ENCODE data around the gene WDR54.

The WDR54 gene

DNA sequence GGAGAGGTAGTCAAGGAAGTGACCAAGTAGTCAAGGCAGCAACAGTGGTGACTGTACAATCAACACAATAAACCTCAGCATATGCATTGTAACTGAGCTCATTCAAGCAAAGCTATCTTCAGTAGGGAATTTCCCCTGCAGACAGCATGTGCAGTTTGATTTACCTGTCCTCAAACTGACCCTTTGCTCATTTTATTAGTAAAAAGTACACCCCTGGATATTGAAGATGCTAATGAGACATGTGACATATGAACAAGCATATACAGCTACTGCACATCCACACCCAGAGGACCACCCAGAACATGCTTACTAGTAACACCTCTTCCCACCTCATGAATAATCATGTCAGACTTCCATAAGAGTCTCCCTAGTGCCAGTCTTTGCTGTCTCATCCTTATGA lies 15.5 kb upstream of the WDR54 start:
- Histone ChIP-seq H4K20me1 (ENCODE audit: control insufficient read depth, insufficient read depth, low read depth, low read length) (no peaks in the 10 kb centered on the region), H3K4me2 (ENCODE audit: low read length) (no peak overlapping the region), H3K4me1 (ENCODE audit: control insufficient read depth, low read length) (no peaks in the 10 kb centered on the region), H3K27ac (ENCODE audit: low read depth, low read length) (no peak overlapping the region), H3K27me3 (ENCODE audit: control insufficient read depth, low read length) (peaks cover 15% of the 10 kb centered on the region), H3K9me2 (replicated peaks; ENCODE audit: control insufficient read depth, low read length) (no peaks in the 10 kb centered on the region), H3K79me2 (ENCODE audit: control insufficient read depth, low read length) (no peaks in the 10 kb centered on the region), H3K9me3 (ENCODE audit: control insufficient read depth, insufficient read depth, low read length) (no peaks in the 10 kb centered on the region), H3K36me3 (ENCODE audit: control insufficient read depth, low read length) (no peaks in the 10 kb centered on the region), H3K4me3 (ENCODE audit: low read length) (no peak overlapping the region), H3F3A (ENCODE audit: control insufficient read depth, insufficient read depth) (peaks cover 4% of the 10 kb centered on the region; the same call in 1 of the 2 replicates)
- no peak for TF ChIP-seq CTCF (IDR thresholded peaks at IDR 0.05; ENCODE audit: low read depth, low read length, poor library complexity, severe bottlenecking)
- no peak for TF ChIP-seq EZH2phosphoT487 (IDR thresholded peaks at IDR 0.05; ENCODE audit: borderline replicate concordance, low read length)

DNA sequence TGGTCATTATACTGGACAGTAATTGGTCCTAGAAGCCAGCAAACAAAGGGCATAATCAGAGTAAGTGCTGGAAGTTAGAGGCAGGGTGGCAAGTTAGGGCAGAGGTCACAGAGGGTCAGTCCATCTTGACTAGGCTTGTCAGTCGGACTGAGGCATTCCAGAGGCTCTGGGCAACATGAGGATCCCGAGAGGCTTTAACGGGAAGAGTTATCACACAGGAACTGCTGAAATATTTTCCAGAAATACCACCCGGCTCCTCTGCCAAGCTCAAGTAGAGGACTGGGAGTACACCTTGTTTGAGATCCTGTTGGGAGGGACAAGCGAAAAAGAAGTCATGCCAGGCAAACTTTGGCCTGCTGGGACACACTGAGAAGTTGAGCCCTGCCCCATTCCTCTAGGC lies 13.8 kb upstream of the WDR54 start:
- Histone ChIP-seq H3K27me3 (ENCODE audit: control insufficient read depth, low read length) (peaks cover 15% of the 10 kb centered on the region), H3K4me3 (ENCODE audit: low read length) (no peak overlapping the region), H3K4me2 (ENCODE audit: low read length) (no peak overlapping the region), H3K4me1 (ENCODE audit: control insufficient read depth, low read length) (no peaks in the 10 kb centered on the region), H4K20me1 (ENCODE audit: control insufficient read depth, insufficient read depth, low read depth, low read length) (no peaks in the 10 kb centered on the region), H3K9me2 (replicated peaks; ENCODE audit: control insufficient read depth, low read length) (no peaks in the 10 kb centered on the region), H3K79me2 (ENCODE audit: control insufficient read depth, low read length) (no peaks in the 10 kb centered on the region), H3F3A (ENCODE audit: control insufficient read depth, insufficient read depth) (peaks cover 4% of the 10 kb centered on the region; the same call in 1 of the 2 replicates), H3K36me3 (ENCODE audit: control insufficient read depth, low read length) (no peaks in the 10 kb centered on the region), H3K9me3 (ENCODE audit: control insufficient read depth, insufficient read depth, low read length) (no peaks in the 10 kb centered on the region), H3K27ac (ENCODE audit: low read depth, low read length) (no peak overlapping the region)
- TF ChIP-seq EZH2phosphoT487 (IDR thresholded peaks at IDR 0.05; ENCODE audit: borderline replicate concordance, low read length) (no peak), CTCF (IDR thresholded peaks at IDR 0.05; ENCODE audit: low read depth, low read length, poor library complexity, severe bottlenecking) (no peak)

GRCh38 chr2:74413001-74413698 lies 8.4 kb upstream of the WDR54 start:
- H4K20me1 ChIP-seq (ENCODE audit: control insufficient read depth, insufficient read depth, low read depth, low read length): no peaks in the 10 kb centered on the region
- H3K27me3 ChIP-seq (ENCODE audit: control insufficient read depth, low read length): peaks cover 18% of the 10 kb centered on the region
- no peaks in the 10 kb centered on the region for H3K79me2 ChIP-seq (ENCODE audit: control insufficient read depth, low read length)
- H3K4me2 ChIP-seq (ENCODE audit: low read length): no peak overlapping the region
- no peak overlapping the region for H3K27ac ChIP-seq (ENCODE audit: low read depth, low read length)
- H3K4me3 ChIP-seq (ENCODE audit: low read length): no peak overlapping the region
- 0 out of 2 replicates have a peak, but pooled peaks cover 7% of the 10 kb centered on the region for H3F3A ChIP-seq (ENCODE audit: control insufficient read depth, insufficient read depth)
- H3K9me2 ChIP-seq (replicated peaks; ENCODE audit: control insufficient read depth, low read length): no peaks in the 10 kb centered on the region
- no peaks in the 10 kb centered on the region for H3K9me3 ChIP-seq (ENCODE audit: control insufficient read depth, insufficient read depth, low read length)
- no peaks in the 10 kb centered on the region for H3K36me3 ChIP-seq (ENCODE audit: control insufficient read depth, low read length)
- TF ChIP-seq EZH2phosphoT487 (IDR thresholded peaks at IDR 0.05; ENCODE audit: borderline replicate concordance, low read length) (no peak), CTCF (IDR thresholded peaks at IDR 0.05; ENCODE audit: low read depth, low read length, poor library complexity, severe bottlenecking) (no peak)
- peaks cover 37% of the 10 kb centered on the region for H3K4me1 ChIP-seq (ENCODE audit: control insufficient read depth, low read length)
